Esophagus (tissue), 2 donors: Measurements from ENCODE around the gene MMP10. TPM values are rescaled to one million over a fixed set of nuclear protein-coding genes. Genes with fewer than 3 reads are reported as not detected.

ENCODE experiments used
- H3K27ac ChIP-seq, 2 donors: one replicate each; pipeline ENCODE4 v1.5.1; 2013; ENCODE audit warnings: low read depth in 2 of 2, mild to moderate bottlenecking in 2 of 2, inconsistent platforms in 1 of 2, low read length in 1 of 2, moderate library complexity in 1 of 2
- H3K27me3 ChIP-seq, 2 donors: one replicate each; pipeline ENCODE4 v1.6.1; 2013; ENCODE audit warnings: low read length in 2 of 2, control low read depth in 1 of 2, mild to moderate bottlenecking in 1 of 2; ENCODE audit not compliant: insufficient read depth in 2 of 2, control insufficient read depth in 1 of 2
- H3K36me3 ChIP-seq, 2 donors: one replicate each; pipeline ENCODE4 v1.6.1; 2013; ENCODE audit warnings: low read length in 1 of 2; ENCODE audit not compliant: control insufficient read depth in 2 of 2, insufficient read depth in 2 of 2
- H3K4me1 ChIP-seq, 2 donors: one replicate each; pipeline ENCODE4 v1.6.1; 2013; ENCODE audit warnings: low read length in 1 of 2; ENCODE audit not compliant: control insufficient read depth in 2 of 2, insufficient read depth in 2 of 2
- H3K4me3 ChIP-seq, 2 donors: one replicate each; pipeline ENCODE4 v1.5.1; 2013; ENCODE audit warnings: low read length in 2 of 2, mild to moderate bottlenecking in 2 of 2, low read depth in 1 of 2, moderate library complexity in 1 of 2
- H3K9me3 ChIP-seq, 2 donors: one replicate each; pipeline ENCODE4 v1.6.1; 2013; ENCODE audit warnings: mild to moderate bottlenecking in 2 of 2, low read depth in 1 of 2, low read length in 1 of 2, moderate library complexity in 1 of 2; ENCODE audit not compliant: control insufficient read depth in 2 of 2, insufficient read depth in 1 of 2
- WGBS, 2 donors: extraction: QIAGEN DNeasy Blood & Tissue Kit; methylation state at CpG; one replicate each; pipeline ENCODE4 v1.1.7; 2013; 5-methylcytosine and 5-hydroxymethylcytosine counted together
- polyA plus RNA-seq, 2 donors: library from polyadenylated mRNA; stranded (reverse); fragments of 200-250 nt; gene quantifications; one replicate each; pipeline ENCODE4 v1.2.3, GENCODE V29; 2013
- donor health status: healthy with polysubstance abuse.
- donor health status: Bipolar disorder and iron deficiency.

Gene MMP10
- polyA plus RNA-seq, 2 donors, result 0.02 to 0.12 TPM

GRCh38 chr11:102806296-102806695 is 25.9 kb upstream of the MMP10 start:
- H3K4me3 ChIP-seq, result no peak overlapping the region
- no peaks in the 10 kb centered on the region for H3K27me3 ChIP-seq
- H3K27ac ChIP-seq, result no peak overlapping the region
- peaks cover 0 to 3% of the 10 kb centered on the region in 2 donors for H3K9me3 ChIP-seq
- H3K36me3 ChIP-seq, result no peaks in the 10 kb centered on the region
- WGBS, 2 donors, result 79 to 80% methylated on average over 3 of the region's 3 CpGs
- H3K4me1 ChIP-seq, result no peaks in the 10 kb centered on the region

- Histone ChIP-seq H3K27ac (no peak overlapping the region), H3K4me3 (no peak overlapping the region), H3K27me3 (no peaks in the 10 kb centered on the region), H3K4me1 (no peaks in the 10 kb centered on the region), H3K36me3 (no peaks in the 10 kb centered on the region), H3K9me3 (no peaks in the 10 kb centered on the region)
- WGBS, 2 donors, result 22 to 42% methylated on average over 2 of the region's 2 CpGs
Observed at GRCh38 chr11:102802341-102802740, 21.9 kb upstream of the MMP10 start.

GRCh38 chr11:102800767-102801166 is 20.3 kb upstream of the MMP10 start:
- Histone ChIP-seq H3K4me3 (no peak overlapping the region), H3K27me3 (no peaks in the 10 kb centered on the region), H3K36me3 (no peaks in the 10 kb centered on the region), H3K27ac (no peak overlapping the region), H3K9me3 (no peaks in the 10 kb centered on the region), H3K4me1 (no peaks in the 10 kb centered on the region)
- WGBS, 2 donors, result 79 to 83% methylated on average over 4 of the region's 4 CpGs

GRCh38 chr11:102799681-102800340 is 19.4 kb upstream of the MMP10 start:
- Histone ChIP-seq H3K9me3 (no peaks in the 10 kb centered on the region), H3K36me3 (no peaks in the 10 kb centered on the region), H3K27me3 (no peaks in the 10 kb centered on the region), H3K27ac (no peak overlapping the region), H3K4me3 (no peak overlapping the region), H3K4me1 (no peaks in the 10 kb centered on the region)
- WGBS, 2 donors, result 70 to 72% methylated on average over 6 of the region's 6 CpGs

GRCh38 chr11:102798012-102798746 is 17.8 kb upstream of the MMP10 start, which contains the start of gene MMP1:
TSS of gene MMP1 (minus strand) at chr11:102798160. CDS start at chr11:102798092, 68 bp downstream.
- no peak within 1 kb of the TSS for H3K27ac ChIP-seq
- H3K4me3 ChIP-seq, result no peak within 1 kb of the TSS
- no peaks in the 10 kb centered on the region for H3K4me1 ChIP-seq
- H3K36me3 ChIP-seq, result no peaks in the 10 kb centered on the region
- H3K27me3 ChIP-seq, result no peaks in the 10 kb centered on the region
- no peaks in the 10 kb centered on the region for H3K9me3 ChIP-seq
- WGBS, 2 donors, result 81 to 83% methylated on average over 7 of the region's 7 CpGs

GRCh38 chr11:102794382-102794781 is 14.0 kb upstream of the MMP10 start:
- Histone ChIP-seq H3K27ac (no peak overlapping the region), H3K36me3 (no peaks in the 10 kb centered on the region), H3K4me1 (no peaks in the 10 kb centered on the region), H3K4me3 (no peak overlapping the region), H3K27me3 (peaks cover 0 to 2% of the 10 kb centered on the region in 2 donors), H3K9me3 (no peaks in the 10 kb centered on the region)

GRCh38 chr11:102793677-102794290 is 13.4 kb upstream of the MMP10 start:
- Histone ChIP-seq H3K9me3 (no peaks in the 10 kb centered on the region), H3K4me3 (no peak overlapping the region), H3K4me1 (no peaks in the 10 kb centered on the region), H3K27ac (no peak overlapping the region), H3K36me3 (no peaks in the 10 kb centered on the region), H3K27me3 (peaks cover 0 to 2% of the 10 kb centered on the region in 2 donors)
- 78 to 79% methylated on average over 6 of the region's 6 CpGs for WGBS, 2 donors

- 62 to 84% methylated on average over 5 of the region's 5 CpGs for WGBS, 2 donors
Observed at GRCh38 chr11:102792604-102793003, 12.2 kb upstream of the MMP10 start.

GRCh38 chr11:102791271-102792036 is 11.0 kb upstream of the MMP10 start:
- H3K27me3 ChIP-seq, result peaks cover 0 to 5% of the 10 kb centered on the region in 2 donors
- no peaks in the 10 kb centered on the region for H3K36me3 ChIP-seq
- no peak overlapping the region for H3K4me3 ChIP-seq
- H3K27ac ChIP-seq, result no peak overlapping the region
- H3K9me3 ChIP-seq, result no peaks in the 10 kb centered on the region
- H3K4me1 ChIP-seq, result no peaks in the 10 kb centered on the region
- 74 to 79% methylated on average over 4 of the region's 4 CpGs for WGBS, 2 donors

More at GRCh38 chr11:102792604-102793003, 12.2 kb upstream of the MMP10 start:
- Histone ChIP-seq H3K9me3 (no peaks in the 10 kb centered on the region), H3K4me1 (no peaks in the 10 kb centered on the region), H3K27ac (no peak overlapping the region), H3K36me3 (no peaks in the 10 kb centered on the region), H3K27me3 (peaks cover 0 to 2% of the 10 kb centered on the region in 2 donors), H3K4me3 (no peak overlapping the region)
